GM23338 (cell line): Measurements from ENCODE around the gene PADI6.

ENCODE experiments used
- CREB1 ChIP-seq: fragments of 250-450 bp; sonication (Bioruptor Pico); IDR thresholded peaks from 2 replicates; pipeline ENCODE4 v1.5.0; 2020; ENCODE audit warnings: low read depth, mild to moderate bottlenecking, moderate library complexity
- EZH2 ChIP-seq: fragments of 200-600 bp; sonication (generic); IDR thresholded peaks from one replicate; pipeline ENCODE4 v1.8.0; 2017; ENCODE audit warnings: antibody characterized with exemption, mild to moderate bottlenecking, low read depth; ENCODE audit not compliant: unreplicated experiment
- POLR2AphosphoS5 ChIP-seq: IDR thresholded peaks from 2 replicates; pipeline ENCODE4 v1.6.1; 2016; ENCODE audit warnings: antibody characterized with exemption, low read depth
- STAT1 ChIP-seq: IDR thresholded peaks from one replicate; pipeline ENCODE4 v1.6.1; 2016; ENCODE audit warnings: antibody characterized with exemption; ENCODE audit not compliant: unreplicated experiment
- TF ChIP-seq, protein P1 (sequence below), 2 experiments: fragments of 200-600 bp in 1 of 2; sonication (generic) in 1 of 2; conservative IDR thresholded peaks; 2 replicates each; pipeline versions ENCODE4 v1.5.1 to v1.6.1; 2016 to 2017; ENCODE audit warnings: antibody characterized with exemption in 2 of 2, low read depth in 2 of 2, mild to moderate bottlenecking in 2 of 2, moderate library complexity in 1 of 2
- TF ChIP-seq, protein P2 (sequence below): IDR thresholded peaks from one replicate; pipeline ENCODE4 v1.6.1; 2018; ENCODE audit warnings: antibody characterized with exemption; ENCODE audit not compliant: unreplicated experiment

- TF ChIP-seq EZH2: no peak
- TF ChIP-seq, protein P1, sequence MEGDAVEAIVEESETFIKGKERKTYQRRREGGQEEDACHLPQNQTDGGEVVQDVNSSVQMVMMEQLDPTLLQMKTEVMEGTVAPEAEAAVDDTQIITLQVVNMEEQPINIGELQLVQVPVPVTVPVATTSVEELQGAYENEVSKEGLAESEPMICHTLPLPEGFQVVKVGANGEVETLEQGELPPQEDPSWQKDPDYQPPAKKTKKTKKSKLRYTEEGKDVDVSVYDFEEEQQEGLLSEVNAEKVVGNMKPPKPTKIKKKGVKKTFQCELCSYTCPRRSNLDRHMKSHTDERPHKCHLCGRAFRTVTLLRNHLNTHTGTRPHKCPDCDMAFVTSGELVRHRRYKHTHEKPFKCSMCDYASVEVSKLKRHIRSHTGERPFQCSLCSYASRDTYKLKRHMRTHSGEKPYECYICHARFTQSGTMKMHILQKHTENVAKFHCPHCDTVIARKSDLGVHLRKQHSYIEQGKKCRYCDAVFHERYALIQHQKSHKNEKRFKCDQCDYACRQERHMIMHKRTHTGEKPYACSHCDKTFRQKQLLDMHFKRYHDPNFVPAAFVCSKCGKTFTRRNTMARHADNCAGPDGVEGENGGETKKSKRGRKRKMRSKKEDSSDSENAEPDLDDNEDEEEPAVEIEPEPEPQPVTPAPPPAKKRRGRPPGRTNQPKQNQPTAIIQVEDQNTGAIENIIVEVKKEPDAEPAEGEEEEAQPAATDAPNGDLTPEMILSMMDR (conservative IDR thresholded peaks at IDR 0.05; ENCODE audit: low read depth in 2 of 2): no peak
- no peak for TF ChIP-seq POLR2AphosphoS5
- TF ChIP-seq CREB1 (CRISPR knock-in tag): no peak
- TF ChIP-seq, protein P2, sequence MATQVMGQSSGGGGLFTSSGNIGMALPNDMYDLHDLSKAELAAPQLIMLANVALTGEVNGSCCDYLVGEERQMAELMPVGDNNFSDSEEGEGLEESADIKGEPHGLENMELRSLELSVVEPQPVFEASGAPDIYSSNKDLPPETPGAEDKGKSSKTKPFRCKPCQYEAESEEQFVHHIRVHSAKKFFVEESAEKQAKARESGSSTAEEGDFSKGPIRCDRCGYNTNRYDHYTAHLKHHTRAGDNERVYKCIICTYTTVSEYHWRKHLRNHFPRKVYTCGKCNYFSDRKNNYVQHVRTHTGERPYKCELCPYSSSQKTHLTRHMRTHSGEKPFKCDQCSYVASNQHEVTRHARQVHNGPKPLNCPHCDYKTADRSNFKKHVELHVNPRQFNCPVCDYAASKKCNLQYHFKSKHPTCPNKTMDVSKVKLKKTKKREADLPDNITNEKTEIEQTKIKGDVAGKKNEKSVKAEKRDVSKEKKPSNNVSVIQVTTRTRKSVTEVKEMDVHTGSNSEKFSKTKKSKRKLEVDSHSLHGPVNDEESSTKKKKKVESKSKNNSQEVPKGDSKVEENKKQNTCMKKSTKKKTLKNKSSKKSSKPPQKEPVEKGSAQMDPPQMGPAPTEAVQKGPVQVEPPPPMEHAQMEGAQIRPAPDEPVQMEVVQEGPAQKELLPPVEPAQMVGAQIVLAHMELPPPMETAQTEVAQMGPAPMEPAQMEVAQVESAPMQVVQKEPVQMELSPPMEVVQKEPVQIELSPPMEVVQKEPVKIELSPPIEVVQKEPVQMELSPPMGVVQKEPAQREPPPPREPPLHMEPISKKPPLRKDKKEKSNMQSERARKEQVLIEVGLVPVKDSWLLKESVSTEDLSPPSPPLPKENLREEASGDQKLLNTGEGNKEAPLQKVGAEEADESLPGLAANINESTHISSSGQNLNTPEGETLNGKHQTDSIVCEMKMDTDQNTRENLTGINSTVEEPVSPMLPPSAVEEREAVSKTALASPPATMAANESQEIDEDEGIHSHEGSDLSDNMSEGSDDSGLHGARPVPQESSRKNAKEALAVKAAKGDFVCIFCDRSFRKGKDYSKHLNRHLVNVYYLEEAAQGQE: no peak
- no peak for TF ChIP-seq STAT1
Measured at GRCh38 chr1:17434601-17435000, 62.6 kb downstream of the PADI6 start.
